ENCODE measurements around the gene CA5A. TPM values are rescaled to one million over a fixed set of nuclear protein-coding genes. Genes with fewer than 3 reads are reported as not detected.
A peak's percentile ranks its signal among the peaks of the same experiment; 100 is the strongest.

CA5A gene
- total and polyA plus RNA-seq, 2 of the 13 experiments (the other 11 are each of a cell fraction or from before 2014, with no cell fraction given), result 66.8 to 106 TPM

GRCh38 chr16:87853411-87854052 is 82.8 kb downstream of the CA5A start (continued):
- TF ChIP-seq AKNA (CRISPR knock-in tag; IDR thresholded peaks at IDR 0.05; ENCODE audit: borderline replicate concordance) (no peak), MTF1 (CRISPR knock-in tag; IDR thresholded peaks at IDR 0.05) (no peak), TAF15 (IDR thresholded peaks at IDR 0.05; ENCODE audit: low read depth, low read length, poor library complexity, severe bottlenecking) (peak; percentile 73), ZNF264 (CRISPR knock-in tag; IDR thresholded peaks at IDR 0.05) (peak; percentile 52), ZNF121 (CRISPR knock-in tag; IDR thresholded peaks at IDR 0.05) (no peak), ZNF790 (CRISPR knock-in tag; IDR thresholded peaks at IDR 0.05; ENCODE audit: borderline replicate concordance) (peak; percentile 40; the same call in 1 of the 2 replicates), ELF3 (CRISPR knock-in tag; IDR thresholded peaks at IDR 0.05) (peak; percentile 61; the same call in 1 of the 2 replicates), ZNF326 (CRISPR knock-in tag; IDR thresholded peaks at IDR 0.05; ENCODE audit: borderline replicate concordance) (no peak), ZNF510 (CRISPR knock-in tag; IDR thresholded peaks at IDR 0.05; ENCODE audit: low read depth) (peak; percentile 72; the same call in 1 of the 2 replicates), HOXA3 (CRISPR knock-in tag; IDR thresholded peaks at IDR 0.05) (peak; percentile 94), KMT2A (CRISPR knock-in tag; IDR thresholded peaks at IDR 0.05) (peak; percentile 91), ZNF746 (CRISPR knock-in tag; IDR thresholded peaks at IDR 0.05) (peak; percentile 80), ZKSCAN5 (CRISPR knock-in tag; IDR thresholded peaks at IDR 0.05) (0 out of 2 replicates have a peak, but pooled peaks have one; percentile 30), TERF1 (CRISPR knock-in tag; IDR thresholded peaks at IDR 0.05) (no peak), RXRA (CRISPR knock-in tag; IDR thresholded peaks at IDR 0.05) (peak; percentile 83), FOXC1 (CRISPR knock-in tag; IDR thresholded peaks at IDR 0.05; ENCODE audit: borderline replicate concordance) (peak; percentile 71), MTA3 (CRISPR knock-in tag; IDR thresholded peaks at IDR 0.05) (no peak), GTF3A (CRISPR knock-in tag; conservative IDR thresholded peaks at IDR 0.05) (no peak), IKZF4 (CRISPR knock-in tag; IDR thresholded peaks at IDR 0.05; ENCODE audit: borderline replicate concordance, low read depth, not compliant biosample characterization) (no peak), ZNF720 (CRISPR knock-in tag; IDR thresholded peaks at IDR 0.05) (no peak), ZNF800 (CRISPR knock-in tag; IDR thresholded peaks at IDR 0.05) (no peak)
